ENCODE data around the gene TRPT1. TPM values are rescaled to one million over a fixed set of nuclear protein-coding genes. Genes with fewer than 3 reads are reported as not detected.

The TRPT1 gene
- total RNA-seq, 2 experiments from 2014 or later, result 30.4 to 35.6 TPM

GRCh38 chr11:64264371-64264852 lies 38.4 kb upstream of the TRPT1 start:
- ChIA-PET CTCF (interaction anchor here (0.9 to 1.9 kb wide), 3 partner anchors 14 to 36 kb away, joined by 3 to 7 read pairs (median 3); partner anchors contain the start of genes CATSPERZ, PLCB3 and PPP1R14B), POLR2A (interaction anchor here (0.8 kb wide), 1 partner anchor 10 kb away, joined by 3 read pairs; no protein-coding TSS in a partner anchor)
- DNase-seq, result no peak
- Mint-ChIP-seq H3K4me3 (no peak overlapping the region), H3K36me3 (peaks cover 12% of the 10 kb centered on the region), H3K9me3 (no peaks in the 10 kb centered on the region), H3K27ac (no peak overlapping the region), H3K27me3 (no peaks in the 10 kb centered on the region), H3K4me1 (ENCODE audit: low read depth) (peaks cover 18% of the 10 kb centered on the region)
- intact Hi-C loops (cut with micrococcal nuclease), result no loop called here

- no peak for DNase-seq
- intact Hi-C loops (cut with micrococcal nuclease), result no loop called here
- Mint-ChIP-seq H3K27me3 (no peaks in the 10 kb centered on the region), H3K4me1 (ENCODE audit: low read depth) (peaks cover 18% of the 10 kb centered on the region), H3K4me3 (no peak overlapping the region), H3K27ac (no peak overlapping the region), H3K9me3 (no peaks in the 10 kb centered on the region), H3K36me3 (peaks cover 13% of the 10 kb centered on the region)
- ChIA-PET POLR2A (interaction anchor here (0.8 kb wide), 1 partner anchor 9 kb away, joined by 3 read pairs; no protein-coding TSS in a partner anchor), CTCF (interaction anchor here (0.9 to 1.5 kb wide), 2 partner anchors 18 to 37 kb away, joined by 3 read pairs; partner anchors contain the start of genes CATSPERZ and PPP1R14B)
Observed at GRCh38 chr11:64263947-64264317, 37.9 kb upstream of the TRPT1 start.

GRCh38 chr11:64263021-64263946 lies 37.3 kb upstream of the TRPT1 start:
- Mint-ChIP-seq H3K4me3 (no peak overlapping the region), H3K9me3 (no peaks in the 10 kb centered on the region), H3K27ac (no peak overlapping the region), H3K27me3 (no peaks in the 10 kb centered on the region), H3K36me3 (peaks cover 11% of the 10 kb centered on the region), H3K4me1 (ENCODE audit: low read depth) (peaks cover 12% of the 10 kb centered on the region)
- ChIA-PET CTCF (interaction anchor here (0.9 to 1.5 kb wide), 2 partner anchors 17 to 37 kb away, joined by 3 read pairs; partner anchors contain the start of genes CATSPERZ and PPP1R14B), POLR2A (interaction anchor here (0.8 kb wide), 1 partner anchor 9 kb away, joined by 3 read pairs; no protein-coding TSS in a partner anchor)
- intact Hi-C loops (cut with micrococcal nuclease), result no loop called here
- no peak for DNase-seq

- ChIA-PET CTCF (interaction anchor here (0.9 to 1.5 kb wide), 3 partner anchors 16 to 58 kb away, joined by 3 read pairs; partner anchors contain the start of gene PPP1R14B), POLR2A (no interaction called here)
- Mint-ChIP-seq H3K36me3 (peaks cover 15% of the 10 kb centered on the region), H3K4me1 (ENCODE audit: low read depth) (peaks cover 8% of the 10 kb centered on the region), H3K27ac (no peak overlapping the region), H3K9me3 (no peaks in the 10 kb centered on the region), H3K4me3 (no peak overlapping the region), H3K27me3 (no peaks in the 10 kb centered on the region)
- intact Hi-C loops (cut with micrococcal nuclease), result no loop called here
- no peak for DNase-seq
Observed at GRCh38 chr11:64262271-64263002, 36.5 kb upstream of the TRPT1 start.

- Mint-ChIP-seq H3K27ac (no peak overlapping the region), H3K4me3 (no peak overlapping the region), H3K27me3 (no peaks in the 10 kb centered on the region), H3K4me1 (ENCODE audit: low read depth) (peaks cover 8% of the 10 kb centered on the region), H3K36me3 (peaks cover 15% of the 10 kb centered on the region), H3K9me3 (no peaks in the 10 kb centered on the region)
- CTCF ChIA-PET, result interaction anchor here (0.9 to 1.1 kb wide), 2 partner anchors 39 to 57 kb away, joined by 3 read pairs; no protein-coding TSS in a partner anchor
- DNase-seq, result no peak
- intact Hi-C loops (cut with micrococcal nuclease), result no loop called here
- POLR2A ChIA-PET, result no interaction called here
Observed at GRCh38 chr11:64261556-64262080, 35.6 kb upstream of the TRPT1 start.

DNA sequence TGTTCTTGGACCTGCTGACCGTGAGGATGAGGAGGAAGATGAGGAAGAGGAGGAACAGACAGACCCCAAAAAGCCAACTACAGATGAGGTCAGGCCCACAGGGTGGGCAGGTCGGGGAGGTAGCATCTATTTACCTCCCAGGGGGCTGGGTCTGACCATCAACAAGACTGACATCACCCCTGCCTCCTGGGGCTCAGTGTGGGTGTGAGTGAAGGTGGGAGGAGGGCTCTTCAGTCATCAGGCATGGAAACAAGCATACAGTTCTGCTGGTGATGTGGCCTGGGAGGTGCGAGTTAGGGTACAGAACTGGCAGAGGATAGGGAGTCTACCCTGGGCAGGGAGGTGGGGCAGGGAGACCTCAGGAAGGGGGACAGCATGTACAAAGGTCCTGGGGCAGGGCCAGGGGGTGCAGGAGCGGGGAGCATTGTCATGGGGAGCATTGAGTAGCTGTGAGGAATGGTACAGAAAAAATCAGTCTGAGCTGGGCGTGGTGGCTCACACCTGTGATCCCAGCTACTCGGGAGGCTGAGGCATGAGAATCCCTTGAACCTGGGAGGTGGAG lies 34.2 kb upstream of the TRPT1 start:
- POLR2A ChIA-PET, result no interaction called here
- Mint-ChIP-seq H3K4me1 (ENCODE audit: low read depth) (peaks cover 8% of the 10 kb centered on the region), H3K27ac (peak overlapping the region; percentile 20), H3K36me3 (peaks cover 15% of the 10 kb centered on the region), H3K4me3 (no peak overlapping the region), H3K9me3 (no peaks in the 10 kb centered on the region), H3K27me3 (no peaks in the 10 kb centered on the region)
- intact Hi-C loops (cut with micrococcal nuclease), result no loop called here
- CTCF ChIA-PET, result interaction anchor here (0.8 to 1.9 kb wide), 2 partner anchors 10 to 314 kb away, joined by 3 to 6 read pairs; partner anchors contain the start of gene PLCB3
- DNase-seq, result no peak

DNA sequence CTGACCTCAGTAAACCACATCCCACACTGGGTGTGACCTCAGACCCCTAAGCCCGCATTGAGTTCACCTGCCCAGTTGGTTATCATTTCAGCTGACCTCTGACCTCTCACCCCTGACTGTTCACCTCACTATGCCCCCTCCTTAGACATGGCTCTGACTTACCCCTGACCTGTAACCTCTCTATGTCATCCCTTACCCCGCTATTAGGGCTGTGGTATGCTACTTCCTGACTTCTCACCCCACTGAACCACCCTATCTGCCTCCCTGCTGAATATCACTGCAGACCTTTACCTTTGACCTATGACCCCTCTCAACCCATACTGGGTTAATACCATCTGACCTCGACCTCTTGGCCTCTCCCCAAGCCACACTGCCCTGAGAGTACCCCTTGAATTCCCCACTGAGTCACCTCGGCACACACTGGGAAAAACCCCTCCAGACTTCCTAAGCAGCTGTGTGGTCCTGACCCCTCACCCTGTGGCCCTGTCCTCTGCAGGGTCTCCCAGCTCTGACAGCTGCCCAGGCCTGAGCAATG lies 33.6 kb upstream of the TRPT1 start:
- POLR2A ChIA-PET, result no interaction called here

DNA sequence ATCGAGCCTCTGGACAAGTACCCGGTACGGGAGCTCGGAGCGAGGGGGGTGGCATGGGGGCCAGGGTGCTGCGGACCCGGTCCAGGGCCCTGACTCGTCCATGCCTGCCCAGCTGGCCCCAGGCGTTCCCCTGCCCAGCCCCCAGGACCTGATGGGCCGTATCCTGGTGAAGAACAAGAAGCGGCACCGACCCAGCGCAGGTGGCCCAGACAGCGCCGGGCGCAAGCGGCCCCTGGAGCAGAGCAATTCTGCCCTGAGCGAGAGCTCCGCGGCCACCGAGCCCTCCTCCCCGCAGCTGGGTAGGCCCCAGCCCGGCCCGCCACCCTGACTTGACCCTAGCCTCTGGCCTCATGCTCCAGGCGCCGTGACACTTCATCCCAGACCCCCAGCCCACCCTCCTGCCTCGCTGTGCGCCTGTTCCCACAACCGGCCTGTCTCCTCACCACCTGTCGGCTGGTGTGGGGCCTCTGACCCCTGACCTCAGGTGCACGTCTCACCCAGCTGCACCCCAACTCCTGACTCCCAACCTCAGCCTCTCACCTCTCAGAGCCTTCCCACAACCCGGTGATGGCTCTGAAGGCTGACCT lies 33.1 kb upstream of the TRPT1 start:
- Mint-ChIP-seq H3K36me3 (peaks cover 15% of the 10 kb centered on the region), H3K4me3 (no peak overlapping the region), H3K27me3 (no peaks in the 10 kb centered on the region), H3K27ac (no peak overlapping the region), H3K4me1 (ENCODE audit: low read depth) (peaks cover 8% of the 10 kb centered on the region), H3K9me3 (no peaks in the 10 kb centered on the region)
- no peak for DNase-seq
- ChIA-PET POLR2A (interaction anchor here (1.2 to 1.7 kb wide), 2 partner anchors 11 to 58 kb away, joined by 3 to 5 read pairs; partner anchors contain the start of gene TRMT112), CTCF (interaction anchor here (1.9 kb wide), 1 partner anchor 8 kb away, joined by 6 read pairs; the partner anchor contains the start of gene PLCB3)
- intact Hi-C loops (cut with micrococcal nuclease), result no loop called here

More for the DNA sequence above, 33.6 kb upstream of the TRPT1 start:
- DNase-seq, result no peak
- CTCF ChIA-PET, result interaction anchor here (1.9 kb wide), 1 partner anchor 9 kb away, joined by 6 read pairs; the partner anchor contains the start of gene PLCB3
- Mint-ChIP-seq H3K4me1 (ENCODE audit: low read depth) (peaks cover 8% of the 10 kb centered on the region), H3K9me3 (no peaks in the 10 kb centered on the region), H3K27me3 (no peaks in the 10 kb centered on the region), H3K36me3 (peaks cover 15% of the 10 kb centered on the region), H3K4me3 (no peak overlapping the region), H3K27ac (peak overlapping the region; percentile 20)
- intact Hi-C loops (cut with micrococcal nuclease), result no loop called here

DNA sequence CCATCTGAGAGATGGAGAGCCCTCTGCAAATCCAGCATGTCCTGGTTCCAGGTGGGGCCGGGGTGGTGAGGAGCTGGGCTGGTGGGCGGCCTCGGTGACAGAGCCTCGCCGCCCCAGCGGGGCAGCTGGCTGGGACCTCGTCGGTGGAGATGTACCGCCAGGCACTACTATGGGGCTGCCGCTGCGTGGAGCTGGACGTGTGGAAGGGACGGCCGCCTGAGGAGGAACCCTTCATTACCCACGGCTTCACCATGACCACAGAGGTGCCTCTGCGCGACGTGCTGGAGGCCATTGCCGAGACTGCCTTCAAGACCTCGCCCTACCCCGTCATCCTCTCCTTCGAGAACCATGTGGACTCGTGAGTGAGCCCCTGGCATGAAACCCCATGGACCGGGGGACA lies 32.4 kb upstream of the TRPT1 start:
- Mint-ChIP-seq H3K4me3 (no peak overlapping the region), H3K27ac (no peak overlapping the region), H3K4me1 (ENCODE audit: low read depth) (peaks cover 8% of the 10 kb centered on the region), H3K9me3 (no peaks in the 10 kb centered on the region), H3K27me3 (no peaks in the 10 kb centered on the region), H3K36me3 (peaks cover 15% of the 10 kb centered on the region)
- no peak for DNase-seq
- CTCF ChIA-PET, result no interaction called here
- intact Hi-C loops (cut with micrococcal nuclease), result no loop called here
- POLR2A ChIA-PET, result interaction anchor here (0.6 to 1.7 kb wide), 3 partner anchors 11 to 59 kb away, joined by 3 to 5 read pairs (median 3); partner anchors contain the start of gene TRMT112

GRCh38 chr11:64256300-64256699 lies 30.3 kb upstream of the TRPT1 start:
- CTCF ChIA-PET, result interaction anchor here (3.5 kb wide), 1 partner anchor 45 kb away, joined by 11 read pairs; the partner anchor contains the start of gene CATSPERZ
- no peak overlapping the region for H3K4me3 Mint-ChIP-seq
- no peaks in the 10 kb centered on the region for H3K27me3 Mint-ChIP-seq
- intact Hi-C loops (cut with micrococcal nuclease), result no loop called here
- no peaks in the 10 kb centered on the region for H3K9me3 Mint-ChIP-seq
- DNase-seq, result no peak
- POLR2A ChIA-PET, result no interaction called here
- H3K27ac Mint-ChIP-seq, result no peak overlapping the region
- H3K4me1 Mint-ChIP-seq (ENCODE audit: low read depth), result peaks cover 16% of the 10 kb centered on the region
- peaks cover 9% of the 10 kb centered on the region for H3K36me3 Mint-ChIP-seq
